Parathyroid adenoma (tissue), 2 donors: ENCODE measurements around the gene BRME1.

ENCODE experiments used
- H2AFZ ChIP-seq: fragments of 300-600 bp; sonication (generic); one replicate; pipeline ENCODE4 v1.7.0; 2017; ENCODE audit warnings: antibody characterized with exemption, mild to moderate bottlenecking
- H3K27ac ChIP-seq: fragments of 300-600 bp; sonication (generic); one replicate; pipeline ENCODE4 v1.7.0; 2017
- H3K27me3 ChIP-seq: fragments of 300-600 bp; sonication (generic); one replicate; pipeline ENCODE4 v1.7.0; 2017; ENCODE audit warnings: low read length; ENCODE audit not compliant: control insufficient read depth, insufficient read depth
- H3K36me3 ChIP-seq: fragments of 300-600 bp; sonication (generic); one replicate; pipeline ENCODE4 v1.7.0; 2017; ENCODE audit warnings: low read length; ENCODE audit not compliant: control insufficient read depth, insufficient read depth
- H3K4me1 ChIP-seq: fragments of 300-600 bp; sonication (generic); one replicate; pipeline ENCODE4 v1.7.0; 2017; ENCODE audit warnings: control low read depth
- H3K4me2 ChIP-seq: fragments of 300-600 bp; sonication (generic); one replicate; pipeline ENCODE4 v1.7.0; 2017; ENCODE audit warnings: low read length
- H3K4me3 ChIP-seq: fragments of 300-600 bp; sonication (generic); one replicate; pipeline ENCODE4 v1.7.0; 2017; ENCODE audit warnings: low read depth, low read length
- H3K79me2 ChIP-seq: fragments of 300-600 bp; sonication (generic); one replicate; pipeline ENCODE4 v1.7.0; 2017; ENCODE audit warnings: control low read depth
- H3K9ac ChIP-seq: fragments of 300-600 bp; sonication (generic); one replicate; pipeline ENCODE4 v1.7.0; 2017; ENCODE audit warnings: mild to moderate bottlenecking
- H3K9me3 ChIP-seq: fragments of 300-600 bp; sonication (generic); one replicate; pipeline ENCODE4 v1.7.0; 2017; ENCODE audit warnings: low read length; ENCODE audit not compliant: control insufficient read depth
- TF ChIP-seq, protein P1 (sequence below): fragments of 300-600 bp; sonication (generic); IDR thresholded peaks from one replicate; pipeline ENCODE4 v1.7.0; 2017; ENCODE audit warnings: antibody characterized with exemption, mild to moderate bottlenecking
- donor health status: primary hyperparathyroidism.

The BRME1 gene

DNA sequence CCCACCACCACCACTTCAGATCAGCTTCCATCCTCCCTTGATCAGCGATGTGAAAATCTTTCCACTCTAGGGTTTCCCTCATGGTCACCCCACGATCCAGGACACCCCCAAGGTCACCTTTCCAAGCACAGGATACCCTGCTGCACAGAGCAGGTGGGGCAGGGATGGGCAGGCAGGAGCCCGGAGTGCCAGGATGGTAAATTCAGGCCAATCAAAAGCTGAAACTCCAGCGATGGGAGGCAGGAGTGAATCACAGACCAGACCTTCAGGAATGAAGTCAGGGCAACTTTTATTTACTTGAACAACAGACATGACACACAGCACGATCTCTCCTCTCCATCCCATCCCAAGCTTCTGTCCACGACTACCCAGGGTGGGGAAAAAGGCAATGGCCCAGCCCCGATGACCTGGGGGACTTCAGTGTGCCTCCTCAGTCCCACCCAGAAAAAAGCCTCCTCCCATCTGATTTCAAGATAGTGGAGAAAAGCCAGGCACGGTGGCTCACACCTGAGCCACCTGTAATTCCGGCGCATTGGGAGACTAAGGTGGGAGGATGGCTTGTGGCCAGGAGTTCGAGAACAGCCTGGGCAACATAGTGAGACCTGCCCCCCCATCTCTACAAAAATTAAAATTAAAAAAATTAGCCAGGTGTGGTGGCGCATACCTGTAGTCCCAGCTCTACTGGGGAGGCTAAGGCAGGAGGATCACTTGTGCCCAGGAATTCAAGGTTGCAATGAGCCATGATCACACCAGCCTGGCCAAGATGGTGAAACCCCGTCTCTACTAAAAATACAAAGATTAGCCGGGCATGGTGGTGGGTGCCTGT is 71.5 kb downstream of the BRME1 start:
- Histone ChIP-seq H3K27me3 (no peaks in the 10 kb centered on the region), H3K36me3 (no peaks in the 10 kb centered on the region), H3K4me2 (peak overlapping the region; percentile 76), H3K79me2 (no peaks in the 10 kb centered on the region), H3K27ac (peak overlapping the region; percentile 45), H3K9ac (no peak overlapping the region), H3K4me3 (peak overlapping the region; percentile 45), H2AFZ (no peak overlapping the region), H3K4me1 (peaks cover 11% of the 10 kb centered on the region), H3K9me3 (no peaks in the 10 kb centered on the region)
- TF ChIP-seq, protein P1, sequence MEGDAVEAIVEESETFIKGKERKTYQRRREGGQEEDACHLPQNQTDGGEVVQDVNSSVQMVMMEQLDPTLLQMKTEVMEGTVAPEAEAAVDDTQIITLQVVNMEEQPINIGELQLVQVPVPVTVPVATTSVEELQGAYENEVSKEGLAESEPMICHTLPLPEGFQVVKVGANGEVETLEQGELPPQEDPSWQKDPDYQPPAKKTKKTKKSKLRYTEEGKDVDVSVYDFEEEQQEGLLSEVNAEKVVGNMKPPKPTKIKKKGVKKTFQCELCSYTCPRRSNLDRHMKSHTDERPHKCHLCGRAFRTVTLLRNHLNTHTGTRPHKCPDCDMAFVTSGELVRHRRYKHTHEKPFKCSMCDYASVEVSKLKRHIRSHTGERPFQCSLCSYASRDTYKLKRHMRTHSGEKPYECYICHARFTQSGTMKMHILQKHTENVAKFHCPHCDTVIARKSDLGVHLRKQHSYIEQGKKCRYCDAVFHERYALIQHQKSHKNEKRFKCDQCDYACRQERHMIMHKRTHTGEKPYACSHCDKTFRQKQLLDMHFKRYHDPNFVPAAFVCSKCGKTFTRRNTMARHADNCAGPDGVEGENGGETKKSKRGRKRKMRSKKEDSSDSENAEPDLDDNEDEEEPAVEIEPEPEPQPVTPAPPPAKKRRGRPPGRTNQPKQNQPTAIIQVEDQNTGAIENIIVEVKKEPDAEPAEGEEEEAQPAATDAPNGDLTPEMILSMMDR, result no peak

DNA sequence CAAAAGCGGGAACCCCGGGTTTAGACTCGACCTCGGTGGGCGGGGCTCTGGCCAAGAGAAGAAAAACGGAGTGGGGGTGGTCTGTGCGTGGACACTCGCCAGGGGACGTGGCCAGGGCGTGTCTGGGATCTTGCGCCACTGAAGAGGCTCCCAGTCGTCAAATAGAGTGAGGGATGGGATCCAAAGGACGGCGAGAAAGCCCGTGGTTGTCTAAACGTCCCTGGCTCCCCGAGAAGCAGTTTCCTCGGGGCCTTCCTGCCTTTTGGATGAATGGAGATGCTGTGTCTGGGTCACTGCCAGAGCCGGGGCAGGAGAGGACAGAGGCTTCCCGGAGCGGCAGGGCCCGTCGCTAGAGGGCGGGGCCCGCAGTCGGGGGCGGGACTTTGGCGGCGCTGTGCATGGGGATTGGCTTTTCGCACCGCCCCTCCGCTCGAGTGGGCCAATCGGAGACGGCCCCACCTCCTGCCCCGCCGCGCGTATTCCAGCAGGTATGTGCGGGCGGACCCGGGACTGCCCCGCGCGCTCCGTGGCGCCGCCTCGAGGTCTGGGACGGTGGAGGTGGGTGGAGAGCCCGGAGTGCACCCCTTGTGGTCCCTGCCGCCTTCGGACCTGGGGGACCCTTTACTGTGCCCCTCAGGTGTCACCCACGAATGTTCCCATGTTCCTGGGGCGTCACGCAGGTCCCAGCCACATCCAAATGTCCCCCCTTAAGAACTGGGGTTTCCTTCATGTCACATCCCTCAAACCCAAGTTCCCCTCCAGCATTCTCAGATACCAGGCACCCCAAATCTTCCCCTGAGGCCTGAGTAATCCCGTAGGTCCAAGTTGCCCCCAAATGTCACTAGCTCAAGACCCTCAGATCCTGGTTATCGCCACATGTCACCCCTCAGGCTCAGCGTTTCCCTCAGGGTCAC is 72.3 kb downstream of the BRME1 start:
- peak overlapping the region; percentile 45 for H3K4me3 ChIP-seq
- no peaks in the 10 kb centered on the region for H3K36me3 ChIP-seq
- peak overlapping the region; percentile 75 for H2AFZ ChIP-seq
- peaks cover 11% of the 10 kb centered on the region for H3K4me1 ChIP-seq
- no peaks in the 10 kb centered on the region for H3K27me3 ChIP-seq
- H3K27ac ChIP-seq, result peak overlapping the region; percentile 45
- no peak overlapping the region for H3K9ac ChIP-seq
- TF ChIP-seq, protein P1, result peak; percentile 57
- peak overlapping the region; percentile 76 for H3K4me2 ChIP-seq
- no peaks in the 10 kb centered on the region for H3K79me2 ChIP-seq
- H3K9me3 ChIP-seq, result no peaks in the 10 kb centered on the region
